Measurements from ENCODE around the gene TBC1D16. TPM values are rescaled to one million over a fixed set of nuclear protein-coding genes. Genes with fewer than 3 reads are reported as not detected.
"Not testable (repeated sequence)": the region's sequence is repeated elsewhere in the genome, so short reads cannot be mapped to it uniquely, and the experiment has no call there.

Gene TBC1D16
- polyA plus RNA-seq, 1 donor from 2014 or later = 1.7 TPM

DNA sequence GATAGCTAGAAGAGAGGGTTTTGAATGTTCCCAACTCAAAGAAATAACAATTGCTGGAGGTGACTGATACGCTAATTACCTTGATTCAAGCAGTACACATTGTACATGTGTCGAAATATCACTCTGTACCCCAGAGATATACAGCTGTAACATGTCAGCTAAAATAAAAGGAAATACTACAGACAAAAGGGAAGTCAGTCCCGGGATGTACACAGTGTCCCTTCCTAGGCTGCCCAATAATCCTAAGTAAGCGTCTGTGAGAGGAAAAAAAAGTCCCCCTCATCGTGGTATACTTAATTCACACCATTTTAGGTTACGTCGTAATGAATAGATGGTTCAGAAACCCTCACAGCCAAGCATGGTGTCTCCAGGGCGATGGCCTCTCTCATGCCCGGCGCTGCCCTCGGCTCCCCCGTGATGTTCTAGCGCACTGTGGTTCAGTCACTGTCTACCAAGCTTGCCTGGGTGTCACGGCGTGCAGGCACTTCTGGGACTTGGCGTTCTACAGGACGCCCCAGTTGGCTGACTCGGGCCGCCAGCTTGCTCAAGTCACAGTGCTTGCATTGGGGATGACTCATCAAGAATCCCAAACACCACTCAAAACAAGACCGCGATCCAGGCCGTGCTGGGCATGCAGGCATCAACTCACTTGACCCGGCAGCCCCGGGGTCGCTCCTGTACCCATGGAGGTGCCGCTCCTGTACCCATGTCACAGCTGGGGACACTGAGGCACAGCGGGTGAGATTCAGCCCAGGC is 28.3 kb upstream of the TBC1D16 start:
- H3K4me3 Mint-ChIP-seq = no peak overlapping the region
- H3K9me3 Mint-ChIP-seq = no peaks in the 10 kb centered on the region
- peaks cover 2% of the 10 kb centered on the region for H3K36me3 Mint-ChIP-seq
- H3K4me1 Mint-ChIP-seq = no peaks in the 10 kb centered on the region
- H3K27ac Mint-ChIP-seq = no peak overlapping the region
- no peaks in the 10 kb centered on the region for H3K27me3 Mint-ChIP-seq

- Mint-ChIP-seq H3K4me3 (no peak overlapping the region), H3K36me3 (peaks cover 2% of the 10 kb centered on the region), H3K27me3 (peaks cover 6% of the 10 kb centered on the region), H3K27ac (no peak overlapping the region), H3K4me1 (no peaks in the 10 kb centered on the region), H3K9me3 (no peaks in the 10 kb centered on the region)
Measured at GRCh38 chr17:80061421-80061820, 25.7 kb upstream of the TBC1D16 start.

DNA sequence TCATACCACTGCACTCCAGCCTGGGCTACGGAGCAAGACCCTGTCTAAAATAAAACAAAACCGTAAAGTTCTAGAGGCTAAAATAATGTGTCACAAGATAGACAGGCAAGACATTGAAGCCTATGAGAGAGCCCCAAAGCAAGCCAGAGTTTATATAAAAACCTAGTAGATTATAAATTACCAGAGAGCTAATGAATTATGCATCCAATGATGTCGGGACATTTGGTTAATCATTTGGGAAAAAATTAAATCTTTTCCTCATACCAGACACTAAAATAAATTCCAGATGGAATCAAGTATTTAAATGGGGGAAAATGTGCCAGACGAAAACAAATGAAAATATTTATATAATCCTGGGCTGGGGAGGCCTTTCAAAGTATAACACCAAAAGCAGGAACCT is 25.0 kb upstream of the TBC1D16 start:
- Mint-ChIP-seq H3K27ac (no peak overlapping the region), H3K4me1 (no peaks in the 10 kb centered on the region), H3K36me3 (peaks cover 2% of the 10 kb centered on the region), H3K4me3 (no peak overlapping the region), H3K27me3 (peaks cover 7% of the 10 kb centered on the region), H3K9me3 (no peaks in the 10 kb centered on the region)

GRCh38 chr17:80058311-80058955 is 22.8 kb upstream of the TBC1D16 start:
- Mint-ChIP-seq H3K36me3 (peaks cover 2% of the 10 kb centered on the region), H3K4me3 (no peak overlapping the region), H3K9me3 (no peaks in the 10 kb centered on the region), H3K27ac (no peak overlapping the region), H3K4me1 (no peaks in the 10 kb centered on the region), H3K27me3 (peaks cover 8% of the 10 kb centered on the region)

DNA sequence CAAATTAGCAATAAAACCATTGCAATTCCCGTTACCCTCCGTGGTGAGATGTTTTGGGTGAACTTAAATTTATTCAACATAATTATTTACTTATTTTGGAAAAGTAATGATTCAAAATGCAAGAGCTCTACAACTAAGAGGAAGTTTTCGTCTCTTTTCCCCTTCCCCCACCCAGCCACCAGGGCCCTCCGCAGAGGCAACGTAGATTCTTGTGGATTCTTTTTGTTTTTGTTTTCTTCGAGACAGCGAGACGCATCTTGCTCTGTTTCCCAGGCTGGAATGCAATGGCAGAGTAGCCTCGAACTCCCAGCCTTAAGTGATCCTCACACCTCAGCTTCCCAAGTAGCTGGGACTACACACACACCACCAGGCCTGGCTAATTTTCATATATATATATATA is 19.9 kb upstream of the TBC1D16 start:
- Mint-ChIP-seq H3K9me3 (no peaks in the 10 kb centered on the region), H3K27ac (no peak overlapping the region), H3K4me1 (no peaks in the 10 kb centered on the region), H3K27me3 (peaks cover 11% of the 10 kb centered on the region), H3K36me3 (peaks cover 2% of the 10 kb centered on the region), H3K4me3 (no peak overlapping the region)

- Mint-ChIP-seq H3K27ac (no peak overlapping the region), H3K36me3 (no peaks in the 10 kb centered on the region), H3K9me3 (no peaks in the 10 kb centered on the region), H3K4me1 (no peaks in the 10 kb centered on the region), H3K4me3 (no peak overlapping the region), H3K27me3 (peaks cover 10% of the 10 kb centered on the region)
Measured at GRCh38 chr17:80053102-80053501, 17.4 kb upstream of the TBC1D16 start.

DNA sequence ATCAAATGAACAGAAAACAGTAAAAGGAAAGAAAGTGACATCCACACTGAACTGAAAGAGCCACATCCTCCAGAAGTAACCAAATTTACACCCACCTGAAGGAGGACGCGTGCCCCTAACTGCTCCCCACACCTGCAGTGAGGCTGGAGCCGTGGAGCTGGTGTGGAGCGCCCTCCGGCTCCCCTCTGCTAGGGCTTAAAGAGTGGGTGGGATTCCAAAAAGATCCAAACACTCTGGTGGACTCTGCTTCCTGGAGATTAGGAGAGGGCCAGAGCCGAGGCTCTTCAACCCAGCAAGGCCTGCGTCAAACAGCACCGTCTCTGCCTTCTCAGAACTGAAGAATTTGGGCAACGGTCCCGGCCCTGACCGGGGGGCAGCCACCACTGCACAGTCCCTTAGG is 16.0 kb upstream of the TBC1D16 start:
- no peaks in the 10 kb centered on the region for H3K36me3 Mint-ChIP-seq
- no peaks in the 10 kb centered on the region for H3K4me1 Mint-ChIP-seq
- peaks cover 6% of the 10 kb centered on the region for H3K27me3 Mint-ChIP-seq
- H3K27ac Mint-ChIP-seq = no peak overlapping the region
- H3K9me3 Mint-ChIP-seq = no peaks in the 10 kb centered on the region
- no peak overlapping the region for H3K4me3 Mint-ChIP-seq

DNA sequence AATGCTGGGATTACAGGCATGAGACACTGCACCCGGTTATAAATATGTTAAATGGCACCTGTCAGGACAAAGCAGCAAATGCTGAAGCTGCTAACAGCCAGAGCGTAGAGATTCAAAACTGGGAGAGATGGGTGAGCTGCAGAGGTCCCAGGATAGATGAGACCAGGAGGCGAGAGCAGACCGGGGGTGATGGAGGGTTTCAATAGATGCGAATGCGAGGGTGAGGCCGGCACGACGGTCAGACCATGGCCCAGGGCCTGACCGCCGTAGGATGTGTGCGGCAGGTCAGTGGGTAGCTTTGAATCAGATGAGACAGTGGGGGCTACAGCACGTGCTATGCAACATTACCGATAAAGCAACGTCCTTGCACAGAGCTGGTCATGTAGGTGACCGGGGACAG is 15.0 kb upstream of the TBC1D16 start:
- no peak overlapping the region for H3K4me3 Mint-ChIP-seq
- no peak overlapping the region for H3K27ac Mint-ChIP-seq
- no peaks in the 10 kb centered on the region for H3K9me3 Mint-ChIP-seq
- no peaks in the 10 kb centered on the region for H3K36me3 Mint-ChIP-seq
- H3K4me1 Mint-ChIP-seq = no peaks in the 10 kb centered on the region
- H3K27me3 Mint-ChIP-seq = peaks cover 5% of the 10 kb centered on the region

- Mint-ChIP-seq H3K36me3 (no peaks in the 10 kb centered on the region), H3K27me3 (peaks cover 4% of the 10 kb centered on the region), H3K4me1 (no peaks in the 10 kb centered on the region), H3K9me3 (no peaks in the 10 kb centered on the region), H3K4me3 (no peak overlapping the region), H3K27ac (no peak overlapping the region)
Measured at GRCh38 chr17:80049986-80050385, 14.3 kb upstream of the TBC1D16 start.

- H3K27me3 Mint-ChIP-seq = peaks cover 1% of the 10 kb centered on the region
- no peak overlapping the region for H3K27ac Mint-ChIP-seq
- no peak overlapping the region for H3K4me3 Mint-ChIP-seq
- no peaks in the 10 kb centered on the region for H3K9me3 Mint-ChIP-seq
- H3K36me3 Mint-ChIP-seq = no peaks in the 10 kb centered on the region
- no peaks in the 10 kb centered on the region for H3K4me1 Mint-ChIP-seq
Measured at GRCh38 chr17:80047176-80047575, 11.5 kb upstream of the TBC1D16 start.

- H3K27me3 Mint-ChIP-seq, H3K9me3 Mint-ChIP-seq, H3K36me3 Mint-ChIP-seq, H3K4me3 Mint-ChIP-seq, H3K4me1 Mint-ChIP-seq, H3K27ac Mint-ChIP-seq: not testable (repeated sequence)
Measured at GRCh38 chr17:80046709-80047108, 11.0 kb upstream of the TBC1D16 start.

GRCh38 chr17:80045703-80046102 is 10.0 kb upstream of the TBC1D16 start:
- peak overlapping the region in 1 of 4 donors; percentile 55 for H3K4me3 Mint-ChIP-seq
- no peaks in the 10 kb centered on the region for H3K4me1 Mint-ChIP-seq
- H3K36me3 Mint-ChIP-seq = no peaks in the 10 kb centered on the region
- no peaks in the 10 kb centered on the region for H3K27me3 Mint-ChIP-seq
- H3K9me3 Mint-ChIP-seq = no peaks in the 10 kb centered on the region
- H3K27ac Mint-ChIP-seq = no peak overlapping the region

DNA sequence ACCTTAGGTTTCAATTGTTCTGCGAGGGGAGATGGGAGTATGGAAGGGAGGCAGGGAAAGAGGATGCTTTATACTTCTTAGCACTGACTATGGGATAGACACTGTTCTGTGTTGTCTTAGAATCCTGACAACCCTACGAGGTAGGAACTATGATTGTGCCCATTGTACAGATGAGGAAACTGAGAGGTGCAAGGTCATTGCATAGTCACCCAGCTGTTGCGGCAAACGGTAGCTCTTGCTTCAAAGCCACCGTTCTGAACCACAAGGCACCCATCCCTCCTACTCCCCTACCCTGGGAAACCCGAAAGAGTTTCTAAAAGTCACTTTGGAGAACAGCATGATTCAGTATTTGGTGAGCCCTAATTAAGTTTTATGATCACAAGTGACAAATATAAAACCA is 8.3 kb upstream of the TBC1D16 start:
- H3K9me3 Mint-ChIP-seq = no peaks in the 10 kb centered on the region
- no peaks in the 10 kb centered on the region for H3K4me1 Mint-ChIP-seq
- H3K36me3 Mint-ChIP-seq = peaks cover 2% of the 10 kb centered on the region
- peaks cover 2% of the 10 kb centered on the region for H3K27me3 Mint-ChIP-seq
- no peak overlapping the region for H3K4me3 Mint-ChIP-seq
- H3K27ac Mint-ChIP-seq = no peak overlapping the region

DNA sequence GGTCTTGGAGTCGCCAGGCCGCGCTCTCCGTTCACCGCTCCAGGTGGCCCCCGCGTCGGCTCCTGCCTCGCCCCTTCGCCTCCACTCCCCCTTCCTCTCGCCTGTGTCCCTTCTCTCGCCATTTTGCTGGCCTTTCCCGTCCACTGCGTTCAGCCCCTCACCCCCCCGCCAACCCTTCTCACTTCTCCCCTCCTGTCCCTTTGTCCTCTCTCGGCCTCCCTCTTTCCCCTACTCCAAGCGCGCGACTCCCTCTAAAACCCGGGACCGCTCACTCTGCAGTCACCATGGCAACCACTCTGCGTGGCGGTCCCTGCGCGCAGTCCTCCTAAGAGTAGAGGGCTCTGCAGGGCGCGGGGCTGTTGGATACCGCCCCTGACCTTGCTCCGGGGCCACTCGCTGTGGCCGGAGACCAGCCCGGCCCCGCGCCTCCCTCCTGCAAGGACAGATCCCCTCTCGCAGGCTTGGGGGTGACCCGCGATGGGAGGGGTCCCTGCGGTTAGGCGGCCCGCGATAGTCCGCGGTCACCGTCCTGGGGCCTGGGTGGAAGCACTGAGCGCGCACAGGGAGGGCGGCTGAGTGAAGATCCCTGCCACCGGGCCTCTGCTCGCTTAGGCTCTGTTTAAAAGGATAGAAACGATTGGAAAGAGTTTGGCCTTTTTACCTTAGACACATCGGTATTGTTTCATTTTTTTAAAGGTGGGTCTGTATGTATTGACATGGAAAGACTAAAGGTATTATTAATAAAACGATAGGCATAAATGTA is 1.2 kb upstream of the TBC1D16 start:
- Mint-ChIP-seq H3K27ac (peak overlapping the region; percentile 73 to 99 (median 98)), H3K4me3 (peak overlapping the region; percentile 84 to 96 (median 94)), H3K4me1 (peaks cover 3 to 9% (median 6%) of the 10 kb centered on the region in 3 donors), H3K9me3 (no peaks in the 10 kb centered on the region), H3K27me3 (peaks cover 10% of the 10 kb centered on the region), H3K36me3 (peaks cover 2% of the 10 kb centered on the region)

DNA sequence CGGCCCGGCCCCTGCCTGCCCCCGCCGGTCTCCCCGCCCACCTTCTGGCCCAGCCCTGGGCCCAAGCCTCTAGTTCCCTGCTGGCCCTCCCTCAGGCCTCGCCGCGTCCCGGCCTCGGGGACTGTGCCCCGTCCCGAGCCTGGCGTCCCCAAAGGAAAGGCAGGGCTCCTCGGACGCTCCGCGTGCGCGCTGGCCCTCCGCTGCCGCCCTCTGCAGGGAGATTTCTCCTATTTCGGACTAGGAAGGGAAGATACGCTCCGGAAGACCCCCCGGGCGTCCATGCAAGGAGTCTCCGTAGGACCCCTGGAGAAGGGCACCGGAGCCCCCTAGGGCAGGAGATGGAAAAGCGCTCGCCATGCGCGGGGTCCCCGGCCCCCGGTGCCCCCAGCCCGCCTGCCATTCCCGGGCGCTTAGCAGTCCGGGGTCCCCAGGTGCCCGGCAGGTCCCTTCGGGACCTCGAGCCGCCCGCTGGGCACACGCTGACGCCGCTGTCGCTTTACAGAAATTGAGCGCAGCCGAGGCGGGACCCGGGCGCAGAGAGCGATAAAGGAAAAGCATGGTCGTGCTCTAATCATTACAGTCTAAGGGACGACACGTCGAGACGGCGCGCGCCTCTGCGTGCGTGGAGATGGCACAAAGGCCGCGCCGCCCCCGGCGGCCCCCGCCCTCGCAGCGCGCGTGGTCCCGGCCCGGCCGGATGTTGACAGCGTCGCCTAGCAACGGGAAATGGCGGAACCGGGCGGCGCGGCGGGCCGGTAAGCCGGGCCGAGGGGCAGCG is 454 bp upstream of the TBC1D16 start, which contains the start of gene CCDC40:
Gene CCDC40 (plus strand): TSS at position 706 of the 778 bp plus-strand sequence. CDS start 21 bp downstream, at position 727.
- Mint-ChIP-seq H3K27me3 (peaks cover 10% of the 10 kb centered on the region), H3K36me3 (peaks cover 2% of the 10 kb centered on the region), H3K27ac (peak within 1 kb of the TSS; percentile 90 to 99 (median 98)), H3K4me1 (peaks cover 6 to 9% (median 7%) of the 10 kb centered on the region in 3 donors), H3K4me3 (peak within 1 kb of the TSS; percentile 88 to 98 (median 94)), H3K9me3 (no peaks in the 10 kb centered on the region)
